ENCODE measurements around the gene TEX36.
"Not testable (repeated sequence)": the region's sequence is repeated elsewhere in the genome, so short reads cannot be mapped to it uniquely, and the experiment has no call there.

The TEX36 gene

GRCh38 chr10:125613062-125613461 lies 69.9 kb downstream of the TEX36 start:
- H4K5ac ChIP-seq (ENCODE audit: low read length); H3K36me3 ChIP-seq (ENCODE audit: control insufficient read depth, insufficient read depth, low read length); H2AK5ac ChIP-seq (ENCODE audit: low read length); DNase-seq; H2BK5ac ChIP-seq (ENCODE audit: low read length); H3K4me2 ChIP-seq (ENCODE audit: low read length); H3K27me3 ChIP-seq (ENCODE audit: insufficient read depth, low read length, poor library complexity); H3K79me1 ChIP-seq (ENCODE audit: low read length); H3K18ac ChIP-seq (ENCODE audit: low read length); H3K27ac ChIP-seq (ENCODE audit: low read depth, low read length); H3K4me3 ChIP-seq (ENCODE audit: low read length); H3K4ac ChIP-seq (ENCODE audit: low read depth, low read length); H3K56ac ChIP-seq (ENCODE audit: low read length); H3K79me2 ChIP-seq (ENCODE audit: control insufficient read depth, insufficient read depth, low read length); H4K8ac ChIP-seq (ENCODE audit: low read depth, low read length); H3K9ac ChIP-seq (ENCODE audit: low read length); H3K23ac ChIP-seq (ENCODE audit: low read length); H2BK120ac ChIP-seq (ENCODE audit: low read depth, low read length); H3K4me1 ChIP-seq (ENCODE audit: control insufficient read depth, low read depth, low read length); H2BK15ac ChIP-seq (replicated peaks; ENCODE audit: low read depth): not testable (repeated sequence)
- WGBS (ENCODE audit: extremely low coverage, insufficient coverage, low lambda C conversion rate): no CpG with 5 or more reads among the region's 8 CpGs

- H3K4ac ChIP-seq (ENCODE audit: low read depth, low read length): no peak overlapping the region
- H3K18ac ChIP-seq (ENCODE audit: low read length): no peak overlapping the region
- DNase-seq: no peak
- H3K23ac ChIP-seq (ENCODE audit: low read length): no peak overlapping the region
- H3K4me3 ChIP-seq (ENCODE audit: low read length): no peak overlapping the region
- no peak overlapping the region for H3K9ac ChIP-seq (ENCODE audit: low read length)
- no peaks in the 10 kb centered on the region for H3K27me3 ChIP-seq (ENCODE audit: insufficient read depth, low read length, poor library complexity)
- no peak overlapping the region for H4K8ac ChIP-seq (ENCODE audit: low read depth, low read length)
- H2BK15ac ChIP-seq (replicated peaks; ENCODE audit: low read depth): no peak overlapping the region
- H2AK5ac ChIP-seq (ENCODE audit: low read length): no peak overlapping the region
- no peaks in the 10 kb centered on the region for H3K79me2 ChIP-seq (ENCODE audit: control insufficient read depth, insufficient read depth, low read length)
- H4K5ac ChIP-seq (ENCODE audit: low read length): no peak overlapping the region
- H2BK120ac ChIP-seq (ENCODE audit: low read depth, low read length): no peak overlapping the region
- H3K79me1 ChIP-seq (ENCODE audit: low read length): no peaks in the 10 kb centered on the region
- H2BK5ac ChIP-seq (ENCODE audit: low read length): no peak overlapping the region
- no peak overlapping the region for H3K4me2 ChIP-seq (ENCODE audit: low read length)
- H3K56ac ChIP-seq (ENCODE audit: low read length): no peak overlapping the region
- no CpG with 5 or more reads among the region's 1 CpG for WGBS (ENCODE audit: extremely low coverage, insufficient coverage, low lambda C conversion rate)
- H3K27ac ChIP-seq (ENCODE audit: low read depth, low read length): no peak overlapping the region
- no peaks in the 10 kb centered on the region for H3K4me1 ChIP-seq (ENCODE audit: control insufficient read depth, low read depth, low read length)
- no peaks in the 10 kb centered on the region for H3K36me3 ChIP-seq (ENCODE audit: control insufficient read depth, insufficient read depth, low read length)
Observed at GRCh38 chr10:125611756-125612155, 71.2 kb downstream of the TEX36 start.

GRCh38 chr10:125611216-125611615 lies 71.7 kb downstream of the TEX36 start:
- 100% methylated on average over 1 of the region's 2 CpGs for WGBS (ENCODE audit: extremely low coverage, insufficient coverage, low lambda C conversion rate)
- no peak overlapping the region for H3K4me2 ChIP-seq (ENCODE audit: low read length)
- no peak overlapping the region for H4K8ac ChIP-seq (ENCODE audit: low read depth, low read length)
- no peak overlapping the region for H2BK15ac ChIP-seq (replicated peaks; ENCODE audit: low read depth)
- no peaks in the 10 kb centered on the region for H3K79me2 ChIP-seq (ENCODE audit: control insufficient read depth, insufficient read depth, low read length)
- H2AK5ac ChIP-seq (ENCODE audit: low read length): no peak overlapping the region
- DNase-seq: no peak
- no peak overlapping the region for H3K27ac ChIP-seq (ENCODE audit: low read depth, low read length)
- H3K27me3 ChIP-seq (ENCODE audit: insufficient read depth, low read length, poor library complexity): no peaks in the 10 kb centered on the region
- H3K4ac ChIP-seq (ENCODE audit: low read depth, low read length): no peak overlapping the region
- no peak overlapping the region for H4K5ac ChIP-seq (ENCODE audit: low read length)
- H3K36me3 ChIP-seq (ENCODE audit: control insufficient read depth, insufficient read depth, low read length): no peaks in the 10 kb centered on the region
- no peak overlapping the region for H3K56ac ChIP-seq (ENCODE audit: low read length)
- no peak overlapping the region for H3K4me3 ChIP-seq (ENCODE audit: low read length)
- no peak overlapping the region for H2BK5ac ChIP-seq (ENCODE audit: low read length)
- no peaks in the 10 kb centered on the region for H3K79me1 ChIP-seq (ENCODE audit: low read length)
- no peaks in the 10 kb centered on the region for H3K4me1 ChIP-seq (ENCODE audit: control insufficient read depth, low read depth, low read length)
- no peak overlapping the region for H3K18ac ChIP-seq (ENCODE audit: low read length)
- no peak overlapping the region for H3K9ac ChIP-seq (ENCODE audit: low read length)
- H3K23ac ChIP-seq (ENCODE audit: low read length): no peak overlapping the region
- no peak overlapping the region for H2BK120ac ChIP-seq (ENCODE audit: low read depth, low read length)

- no peak overlapping the region for H3K23ac ChIP-seq (ENCODE audit: low read length)
- H3K4ac ChIP-seq (ENCODE audit: low read depth, low read length): no peak overlapping the region
- no peak overlapping the region for H4K8ac ChIP-seq (ENCODE audit: low read depth, low read length)
- H3K4me1 ChIP-seq (ENCODE audit: control insufficient read depth, low read depth, low read length): no peaks in the 10 kb centered on the region
- no peak overlapping the region for H3K4me2 ChIP-seq (ENCODE audit: low read length)
- H2AK5ac ChIP-seq (ENCODE audit: low read length): no peak overlapping the region
- no peak for DNase-seq
- no peak overlapping the region for H3K18ac ChIP-seq (ENCODE audit: low read length)
- no peak overlapping the region for H3K4me3 ChIP-seq (ENCODE audit: low read length)
- H3K36me3 ChIP-seq (ENCODE audit: control insufficient read depth, insufficient read depth, low read length): no peaks in the 10 kb centered on the region
- no peaks in the 10 kb centered on the region for H3K79me2 ChIP-seq (ENCODE audit: control insufficient read depth, insufficient read depth, low read length)
- H4K5ac ChIP-seq (ENCODE audit: low read length): no peak overlapping the region
- no peaks in the 10 kb centered on the region for H3K27me3 ChIP-seq (ENCODE audit: insufficient read depth, low read length, poor library complexity)
- H3K79me1 ChIP-seq (ENCODE audit: low read length): no peaks in the 10 kb centered on the region
- no peak overlapping the region for H3K56ac ChIP-seq (ENCODE audit: low read length)
- H2BK5ac ChIP-seq (ENCODE audit: low read length): no peak overlapping the region
- H3K9ac ChIP-seq (ENCODE audit: low read length): no peak overlapping the region
- no peak overlapping the region for H3K27ac ChIP-seq (ENCODE audit: low read depth, low read length)
- no CpG with 5 or more reads among the region's 4 CpGs for WGBS (ENCODE audit: extremely low coverage, insufficient coverage, low lambda C conversion rate)
- H2BK120ac ChIP-seq (ENCODE audit: low read depth, low read length): no peak overlapping the region
- no peak overlapping the region for H2BK15ac ChIP-seq (replicated peaks; ENCODE audit: low read depth)
Observed at GRCh38 chr10:125609859-125610258, 73.1 kb downstream of the TEX36 start.

- Histone ChIP-seq H3K4me2 (ENCODE audit: low read length) (no peak overlapping the region), H3K4me1 (ENCODE audit: control insufficient read depth, low read depth, low read length) (no peaks in the 10 kb centered on the region), H3K79me2 (ENCODE audit: control insufficient read depth, insufficient read depth, low read length) (no peaks in the 10 kb centered on the region), H3K79me1 (ENCODE audit: low read length) (no peaks in the 10 kb centered on the region), H3K18ac (ENCODE audit: low read length) (no peak overlapping the region), H3K23ac (ENCODE audit: low read length) (no peak overlapping the region), H3K4ac (ENCODE audit: low read depth, low read length) (no peak overlapping the region), H2BK120ac (ENCODE audit: low read depth, low read length) (no peak overlapping the region), H3K56ac (ENCODE audit: low read length) (no peak overlapping the region), H3K9ac (ENCODE audit: low read length) (no peak overlapping the region), H3K27me3 (ENCODE audit: insufficient read depth, low read length, poor library complexity) (no peaks in the 10 kb centered on the region), H4K8ac (ENCODE audit: low read depth, low read length) (no peak overlapping the region), H4K5ac (ENCODE audit: low read length) (no peak overlapping the region), H2AK5ac (ENCODE audit: low read length) (no peak overlapping the region), H2BK15ac (replicated peaks; ENCODE audit: low read depth) (no peak overlapping the region), H3K27ac (ENCODE audit: low read depth, low read length) (no peak overlapping the region), H3K4me3 (ENCODE audit: low read length) (no peak overlapping the region), H3K36me3 (ENCODE audit: control insufficient read depth, insufficient read depth, low read length) (no peaks in the 10 kb centered on the region), H2BK5ac (ENCODE audit: low read length) (no peak overlapping the region)
- DNase-seq: no peak
- WGBS (ENCODE audit: extremely low coverage, insufficient coverage, low lambda C conversion rate): no CpG with 5 or more reads among the region's 8 CpGs
Observed at GRCh38 chr10:125608474-125608873, 74.5 kb downstream of the TEX36 start.

GRCh38 chr10:125607689-125608290 lies 75.2 kb downstream of the TEX36 start:
- H3K4me3 ChIP-seq (ENCODE audit: low read length): no peak overlapping the region
- DNase-seq: no peak
- no peak overlapping the region for H4K8ac ChIP-seq (ENCODE audit: low read depth, low read length)
- H3K4me2 ChIP-seq (ENCODE audit: low read length): no peak overlapping the region
- H2AK5ac ChIP-seq (ENCODE audit: low read length): no peak overlapping the region
- H3K27ac ChIP-seq (ENCODE audit: low read depth, low read length): no peak overlapping the region
- no peak overlapping the region for H2BK5ac ChIP-seq (ENCODE audit: low read length)
- no peak overlapping the region for H3K18ac ChIP-seq (ENCODE audit: low read length)
- no peak overlapping the region for H2BK120ac ChIP-seq (ENCODE audit: low read depth, low read length)
- H3K56ac ChIP-seq (ENCODE audit: low read length): no peak overlapping the region
- H3K4ac ChIP-seq (ENCODE audit: low read depth, low read length): no peak overlapping the region
- WGBS (ENCODE audit: extremely low coverage, insufficient coverage, low lambda C conversion rate): no CpG with 5 or more reads among the region's 7 CpGs
- H4K5ac ChIP-seq (ENCODE audit: low read length): no peak overlapping the region
- no peaks in the 10 kb centered on the region for H3K79me1 ChIP-seq (ENCODE audit: low read length)
- no peaks in the 10 kb centered on the region for H3K4me1 ChIP-seq (ENCODE audit: control insufficient read depth, low read depth, low read length)
- no peaks in the 10 kb centered on the region for H3K27me3 ChIP-seq (ENCODE audit: insufficient read depth, low read length, poor library complexity)
- H3K79me2 ChIP-seq (ENCODE audit: control insufficient read depth, insufficient read depth, low read length): no peaks in the 10 kb centered on the region
- no peak overlapping the region for H3K23ac ChIP-seq (ENCODE audit: low read length)
- H3K9ac ChIP-seq (ENCODE audit: low read length): no peak overlapping the region
- no peak overlapping the region for H2BK15ac ChIP-seq (replicated peaks; ENCODE audit: low read depth)
- no peaks in the 10 kb centered on the region for H3K36me3 ChIP-seq (ENCODE audit: control insufficient read depth, insufficient read depth, low read length)
